OCI-LY7 (cell line): ENCODE results near the gene OOEP.

ENCODE experiments used
- CTCF ChIP-seq: fragments of 200-600 bp; sonication (generic); conservative IDR thresholded peaks from 2 replicates; pipeline ENCODE4 v1.5.1; 2014; ENCODE audit warnings: mild to moderate bottlenecking, antibody characterized with exemption, low read length, moderate library complexity, mixed read lengths
- EZH2phosphoT487 ChIP-seq: fragments of 200-600 bp; sonication (generic); IDR thresholded peaks from 2 replicates; pipeline ENCODE4 v1.6.1; 2018; ENCODE audit warnings: low read depth, borderline replicate concordance, mild to moderate bottlenecking, mixed run types, antibody characterized with exemption, low read length, moderate library complexity, mixed read lengths

DNA sequence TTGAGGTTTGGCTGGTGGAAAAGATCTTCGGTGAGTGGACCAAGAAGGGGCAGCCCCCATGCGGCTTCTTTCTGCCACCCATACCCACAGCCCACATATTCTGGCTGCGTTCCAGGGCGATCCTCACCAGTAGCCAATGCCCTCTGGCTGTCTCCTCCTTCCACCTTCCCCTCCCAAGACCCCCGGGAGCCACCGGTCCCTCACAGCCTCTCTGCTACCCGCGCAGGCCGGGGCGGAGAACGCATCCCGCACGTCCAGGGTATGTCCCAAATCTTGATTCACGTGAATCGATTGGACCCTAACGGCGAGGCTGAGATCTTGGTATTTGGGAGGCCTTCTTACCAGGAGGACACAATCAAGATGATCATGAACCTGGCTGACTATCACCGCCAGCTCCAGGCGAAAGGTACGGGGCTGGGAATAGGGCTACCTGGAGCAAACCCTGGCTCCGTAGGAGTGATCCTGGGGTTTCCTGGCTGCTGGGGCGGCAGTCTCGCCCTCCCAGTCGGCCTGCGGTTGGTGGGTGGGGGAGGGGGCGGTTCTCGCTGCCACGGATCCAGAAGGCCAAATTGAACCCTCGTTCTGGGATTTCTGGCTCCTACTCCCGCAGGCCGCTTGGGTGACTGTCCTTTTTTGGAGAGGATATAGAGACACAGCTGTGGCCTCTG, 6.7 kb downstream of the OOEP start:
- TF ChIP-seq CTCF: no peak
- no peak for TF ChIP-seq EZH2phosphoT487
